ENCODE data around the gene CNTD1. TPM values are rescaled to one million over a fixed set of nuclear protein-coding genes. Genes with fewer than 3 reads are reported as not detected.
"Not testable (repeated sequence)": the region's sequence is repeated elsewhere in the genome, so short reads cannot be mapped to it uniquely, and the experiment has no call there.

CNTD1 gene
- polyA plus RNA-seq, 1 experiment, result 0.45 TPM

GRCh38 chr17:42853597-42853967 is 54.9 kb downstream of the CNTD1 start:
- DNase-seq (ENCODE audit: low read depth), result no peak
- Histone ChIP-seq H3K27me3 (ENCODE audit: control insufficient read depth, insufficient read depth, low read length) (no peaks in the 10 kb centered on the region; the same call in 1 of the 2 replicates), H3K36me3 (ENCODE audit: control insufficient read depth, insufficient read depth, low read length) (no peaks in the 10 kb centered on the region), H3K4me3 (ENCODE audit: low read depth, low read length) (no peak overlapping the region)
- ChIA-PET POLR2A (no interaction called here), CTCF (interaction anchor here (1.4 kb wide), 1 partner anchor 10 kb away, joined by 3 read pairs; no protein-coding TSS in a partner anchor)
- no peak for TF ChIP-seq CTCF (IDR thresholded peaks at IDR 0.05; ENCODE audit: insufficient read depth, low read depth, low read length)

GRCh38 chr17:42853968-42854790 is 55.5 kb downstream of the CNTD1 start:
- DNase-seq (ENCODE audit: low read depth), result no peak
- no peaks in the 10 kb centered on the region; the same call in 1 of the 2 replicates for H3K27me3 ChIP-seq (ENCODE audit: control insufficient read depth, insufficient read depth, low read length)
- no peak overlapping the region for H3K4me3 ChIP-seq (ENCODE audit: low read depth, low read length)
- ChIA-PET CTCF (interaction anchor here (1.4 kb wide), 1 partner anchor 10 kb away, joined by 3 read pairs; no protein-coding TSS in a partner anchor), POLR2A (no interaction called here)
- no peaks in the 10 kb centered on the region for H3K36me3 ChIP-seq (ENCODE audit: control insufficient read depth, insufficient read depth, low read length)
- TF ChIP-seq CTCF (IDR thresholded peaks at IDR 0.05; ENCODE audit: insufficient read depth, low read depth, low read length), result no peak

GRCh38 chr17:42855048-42855596 is 56.5 kb downstream of the CNTD1 start:
- no peak overlapping the region for H3K4me3 ChIP-seq (ENCODE audit: low read depth, low read length)
- TF ChIP-seq CTCF (IDR thresholded peaks at IDR 0.05; ENCODE audit: insufficient read depth, low read depth, low read length), result no peak
- ChIA-PET CTCF (interaction anchor here (1.0 to 1.4 kb wide), 2 partner anchors 10 to 11 kb away, joined by 3 read pairs; partner anchors contain the start of gene AOC2), POLR2A (no interaction called here)
- DNase-seq (ENCODE audit: low read depth), result no peak
- H3K36me3 ChIP-seq (ENCODE audit: control insufficient read depth, insufficient read depth, low read length), result no peaks in the 10 kb centered on the region
- no peaks in the 10 kb centered on the region; the same call in 1 of the 2 replicates for H3K27me3 ChIP-seq (ENCODE audit: control insufficient read depth, insufficient read depth, low read length)

GRCh38 chr17:42856093-42856492 is 57.4 kb downstream of the CNTD1 start:
- H3K27me3 ChIP-seq (ENCODE audit: control insufficient read depth, insufficient read depth, low read length); POLR2A ChIA-PET; H3K4me3 ChIP-seq (ENCODE audit: low read depth, low read length); H3K36me3 ChIP-seq (ENCODE audit: control insufficient read depth, insufficient read depth, low read length); DNase-seq (ENCODE audit: low read depth): not testable (repeated sequence)
- CTCF ChIA-PET, result interaction anchor here (1.0 kb wide), 1 partner anchor 11 kb away, joined by 3 read pairs; the partner anchor contains the start of gene AOC2

- H3K4me3 ChIP-seq (ENCODE audit: low read depth, low read length); H3K27me3 ChIP-seq (ENCODE audit: control insufficient read depth, insufficient read depth, low read length); CTCF ChIA-PET; DNase-seq (ENCODE audit: low read depth); POLR2A ChIA-PET; H3K36me3 ChIP-seq (ENCODE audit: control insufficient read depth, insufficient read depth, low read length): not testable (repeated sequence)
These were observed 57.9 kb downstream of the CNTD1 start for GRCh38 chr17:42856516-42856915.

- Histone ChIP-seq H3K4me3 (ENCODE audit: low read depth, low read length) (no peak overlapping the region), H3K27me3 (ENCODE audit: control insufficient read depth, insufficient read depth, low read length) (no peaks in the 10 kb centered on the region; the same call in 1 of the 2 replicates), H3K36me3 (ENCODE audit: control insufficient read depth, insufficient read depth, low read length) (no peaks in the 10 kb centered on the region)
- no peak for DNase-seq (ENCODE audit: low read depth)
- TF ChIP-seq CTCF (IDR thresholded peaks at IDR 0.05; ENCODE audit: insufficient read depth, low read depth, low read length), result no peak
- ChIA-PET CTCF (no interaction called here), POLR2A (no interaction called here)
These were observed 58.7 kb downstream of the CNTD1 start for GRCh38 chr17:42857389-42857788.
